ENCODE measurements around the gene CPEB4. TPM values are rescaled to one million over a fixed set of nuclear protein-coding genes. Genes with fewer than 3 reads are reported as not detected.

The CPEB4 gene
- total and polyA plus RNA-seq, 2 of the 4 experiments (the other 2 are of a cell fraction), result 7.8 to 22.6 TPM

GRCh38 chr5:173858021-173858669 lies 30.0 kb upstream of the CPEB4 start:
- Histone ChIP-seq H2AK9ac (replicated peaks; ENCODE audit: low read depth, low read length, poor library complexity) (no peak overlapping the region), H2BK20ac (ENCODE audit: low read depth, low read length) (no peak overlapping the region), H3K4ac (ENCODE audit: low read depth, low read length) (no peak overlapping the region), H4K8ac (ENCODE audit: low read depth in 2 of 2, low read length in 2 of 2) (no peak overlapping the region), H4K91ac (ENCODE audit: insufficient read depth, low read depth, low read length) (no peak overlapping the region), H3K36me3 (ENCODE audit: control insufficient read depth, insufficient read depth, low read length) (no peaks in the 10 kb centered on the region), H3K14ac (replicated peaks; ENCODE audit: low read depth, low read length) (no peak overlapping the region), H4K20me1 (ENCODE audit: insufficient read depth, low read length) (no peaks in the 10 kb centered on the region), H2AK5ac (ENCODE audit: low read depth, low read length) (no peak overlapping the region), H3K9me3 (ENCODE audit: control insufficient read depth, insufficient read depth, low read length) (no peaks in the 10 kb centered on the region), H3K4me2 (ENCODE audit: low read depth, low read length) (no peak overlapping the region), H4K5ac (ENCODE audit: low read depth, low read length) (no peak overlapping the region), H3K79me1 (ENCODE audit: low read depth in 1 of 2, low read length in 2 of 2) (no peaks in the 10 kb centered on the region), H3K27me3 (ENCODE audit: control insufficient read depth, insufficient read depth, low read length) (peaks cover 8% of the 10 kb centered on the region), H3K27ac (ENCODE audit: insufficient read depth, low read length) (no peak overlapping the region), H2AFZ (replicated peaks; ENCODE audit: low read length, poor library complexity) (no peak overlapping the region), H3K4me1 (ENCODE audit: control insufficient read depth, insufficient read depth, low read length) (no peaks in the 10 kb centered on the region; the same call in 1 of the 2 replicates), H2BK5ac (ENCODE audit: low read depth, low read length, poor library complexity, severe bottlenecking) (no peak overlapping the region), H3K56ac (ENCODE audit: extremely low read depth, insufficient read depth, low read length) (no peak overlapping the region), H3K23ac (ENCODE audit: low read depth, low read length) (no peak overlapping the region), H3K4me3 (ENCODE audit: insufficient read depth, low read depth, low read length) (no peak overlapping the region), H2BK15ac (ENCODE audit: low read depth, low read length) (no peak overlapping the region), H3K18ac (ENCODE audit: low read depth, low read length) (no peak overlapping the region), H3K9ac (ENCODE audit: low read depth, low read length) (no peak overlapping the region), H2BK120ac (ENCODE audit: low read depth, low read length) (no peak overlapping the region), H3K9me1 (ENCODE audit: insufficient read depth, low read length) (no peaks in the 10 kb centered on the region)
- ChIA-PET CTCF (interaction anchor here (1.7 kb wide), 1 partner anchor 15 kb away, joined by 4 read pairs; no protein-coding TSS in a partner anchor), POLR2A (ENCODE audit: unreplicated experiment) (no interaction called here)
- dilution Hi-C loops (cut with HindIII; ENCODE audit: low sequenced_read_pairs, unreplicated experiment) (no loop called here), in situ Hi-C loops (cut with MboI; ENCODE audit: low sequenced_read_pairs) (no loop called here), intact Hi-C loops (cut with micrococcal nuclease) (no loop called here)
- TF ChIP-seq RFX5 (IDR thresholded peaks at IDR 0.05; ENCODE audit: low read depth, low read length) (no peak), CEBPB (IDR thresholded peaks at IDR 0.05; ENCODE audit: low read depth, low read length) (no peak), CHD1 (IDR thresholded peaks at IDR 0.05; ENCODE audit: low read depth, low read length) (no peak), NFE2L2 (IDR thresholded peaks at IDR 0.05; ENCODE audit: low read depth, low read length) (no peak), MXI1 (IDR thresholded peaks at IDR 0.05; ENCODE audit: borderline replicate concordance, low read depth, low read length) (no peak), SMC3 (IDR thresholded peaks at IDR 0.05; ENCODE audit: low read depth, low read length) (no peak), BHLHE40 (IDR thresholded peaks at IDR 0.05; ENCODE audit: low read depth, low read length) (no peak)
- no peak for ATAC-seq (ENCODE audit: low read depth)
- BruUV-seq (replicated peaks), result no TSS peak
- DNase-seq, result no peak
- no CpG with 5 or more reads among the region's 6 CpGs for WGBS, 2 experiments (ENCODE audit: extremely low coverage in 2 of 2, insufficient read length in 1 of 2)

Data from IMR-90 (cell line).